ENCODE data around the gene TAS2R20. TPM values are rescaled to one million over a fixed set of nuclear protein-coding genes. Genes with fewer than 3 reads are reported as not detected.

TAS2R20 gene
- total RNA-seq, 4 donors from 2014 or later = 3.0 to 6.2 (median 5.0) TPM

DNA sequence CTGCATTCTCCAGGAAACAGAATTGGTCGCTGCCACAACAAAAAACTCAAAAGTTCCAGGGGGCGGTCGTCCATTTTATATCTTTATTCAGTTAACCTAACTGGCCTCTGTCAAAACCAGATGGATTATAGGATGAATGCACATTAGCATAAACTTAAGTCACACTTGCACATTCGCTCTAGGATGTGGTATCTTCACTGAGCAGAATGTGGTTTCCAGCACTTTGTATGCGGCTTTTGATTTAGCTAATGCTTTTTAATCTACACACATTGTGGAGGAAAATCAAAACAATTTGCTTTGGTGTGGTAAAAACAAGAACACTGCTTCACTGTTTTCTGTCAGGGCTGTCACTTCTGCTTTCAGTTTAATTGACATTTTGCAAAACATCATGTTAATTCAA lies 15.9 kb downstream of the TAS2R20 start:
- TF ChIP-seq, protein P1, sequence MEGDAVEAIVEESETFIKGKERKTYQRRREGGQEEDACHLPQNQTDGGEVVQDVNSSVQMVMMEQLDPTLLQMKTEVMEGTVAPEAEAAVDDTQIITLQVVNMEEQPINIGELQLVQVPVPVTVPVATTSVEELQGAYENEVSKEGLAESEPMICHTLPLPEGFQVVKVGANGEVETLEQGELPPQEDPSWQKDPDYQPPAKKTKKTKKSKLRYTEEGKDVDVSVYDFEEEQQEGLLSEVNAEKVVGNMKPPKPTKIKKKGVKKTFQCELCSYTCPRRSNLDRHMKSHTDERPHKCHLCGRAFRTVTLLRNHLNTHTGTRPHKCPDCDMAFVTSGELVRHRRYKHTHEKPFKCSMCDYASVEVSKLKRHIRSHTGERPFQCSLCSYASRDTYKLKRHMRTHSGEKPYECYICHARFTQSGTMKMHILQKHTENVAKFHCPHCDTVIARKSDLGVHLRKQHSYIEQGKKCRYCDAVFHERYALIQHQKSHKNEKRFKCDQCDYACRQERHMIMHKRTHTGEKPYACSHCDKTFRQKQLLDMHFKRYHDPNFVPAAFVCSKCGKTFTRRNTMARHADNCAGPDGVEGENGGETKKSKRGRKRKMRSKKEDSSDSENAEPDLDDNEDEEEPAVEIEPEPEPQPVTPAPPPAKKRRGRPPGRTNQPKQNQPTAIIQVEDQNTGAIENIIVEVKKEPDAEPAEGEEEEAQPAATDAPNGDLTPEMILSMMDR (IDR thresholded peaks at IDR 0.05; ENCODE audit: low read depth) = no peak

DNA sequence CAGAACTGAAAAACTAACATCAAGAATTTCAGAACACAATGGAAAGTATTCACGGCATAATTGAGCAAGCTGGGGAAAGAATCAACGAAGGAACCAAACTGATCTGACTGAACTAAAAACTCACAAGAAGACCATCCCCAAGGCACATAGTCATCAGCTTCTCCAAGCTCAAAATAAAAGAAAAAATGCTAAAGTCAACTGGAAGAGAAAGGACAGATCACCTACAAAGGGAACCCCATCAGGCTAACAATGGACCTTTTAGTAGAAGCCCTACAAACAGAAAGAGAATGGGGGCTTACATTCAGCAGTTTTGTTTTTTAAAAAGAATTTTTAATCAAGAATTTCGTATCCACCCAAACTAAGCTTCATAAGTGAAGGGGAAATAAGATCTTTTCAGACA lies 23.1 kb downstream of the TAS2R20 start:
- TF ChIP-seq, protein P1 (IDR thresholded peaks at IDR 0.05; ENCODE audit: low read depth) = no peak

DNA sequence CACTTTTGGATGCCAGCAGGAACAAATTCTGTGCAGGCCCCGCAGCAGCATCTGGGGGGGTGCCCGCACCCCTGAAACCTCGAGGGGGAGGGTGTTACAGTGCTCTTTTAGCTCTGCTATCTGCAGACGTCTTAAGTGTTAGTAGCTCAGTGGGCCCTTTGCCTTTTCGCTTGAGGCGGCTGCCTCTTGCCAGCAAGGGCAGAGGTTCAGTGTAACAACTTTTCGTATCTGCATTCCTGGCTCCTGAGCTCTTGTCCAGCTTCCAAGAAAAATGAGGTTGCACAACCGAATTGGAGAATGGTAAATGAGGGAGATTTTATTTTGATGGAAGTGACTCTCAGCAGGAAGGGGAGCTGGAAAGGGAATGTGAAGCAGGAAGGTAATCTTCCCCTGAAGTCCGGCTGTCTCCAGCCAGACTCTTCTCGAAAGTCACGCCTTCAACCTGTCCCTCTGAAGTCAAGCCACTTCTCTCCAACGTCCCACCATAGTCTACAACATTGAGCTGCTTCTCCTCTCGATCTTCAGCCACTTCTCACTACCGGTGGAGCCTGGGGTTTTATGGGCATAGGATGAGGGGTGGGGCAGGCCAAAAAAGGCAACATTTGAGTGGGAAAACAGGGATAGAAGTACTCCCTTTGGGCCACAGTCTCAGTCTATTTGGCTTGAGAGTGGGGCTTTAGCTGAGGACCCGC lies 29.2 kb downstream of the TAS2R20 start:
- TF ChIP-seq, protein P1 (IDR thresholded peaks at IDR 0.05; ENCODE audit: low read depth) = no peak

DNA sequence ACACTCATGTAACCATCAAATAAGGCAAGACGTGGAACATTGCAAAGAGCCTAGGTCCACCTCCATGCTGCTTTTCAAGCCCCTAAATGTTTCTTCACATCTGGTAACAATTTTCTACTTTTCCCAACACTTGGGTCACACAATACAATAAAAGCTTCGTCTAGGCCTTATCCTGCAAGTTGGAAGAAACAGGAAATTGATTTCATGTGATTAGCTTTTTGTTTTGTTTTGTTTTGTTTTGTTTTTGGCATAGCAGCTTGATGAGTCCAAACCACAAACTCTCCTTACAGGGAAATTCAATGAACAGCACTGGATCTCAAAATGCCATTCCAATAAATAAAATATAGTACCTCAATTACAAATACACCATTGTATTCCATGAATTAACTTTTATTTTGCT lies 30.7 kb downstream of the TAS2R20 start:
- TF ChIP-seq, protein P1 (IDR thresholded peaks at IDR 0.05; ENCODE audit: low read depth) = no peak

DNA sequence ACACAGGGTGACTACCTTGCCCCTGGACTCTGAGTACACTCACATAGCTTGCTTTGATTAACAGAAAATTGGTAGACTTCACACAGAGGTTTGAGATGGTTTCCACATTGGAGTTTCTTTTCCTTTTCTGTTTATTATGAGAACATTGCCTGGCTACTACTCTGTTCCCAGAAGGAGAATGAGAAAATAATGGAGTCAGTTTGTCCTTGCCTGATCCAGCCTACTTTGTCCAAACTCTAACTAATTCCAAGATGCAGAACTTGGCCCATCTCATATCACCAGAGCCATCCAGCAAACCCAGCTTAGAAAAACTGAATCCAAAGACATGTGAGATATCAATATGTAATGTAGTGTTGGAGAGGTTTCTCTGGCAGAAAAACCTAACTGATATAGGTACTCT lies 31.8 kb downstream of the TAS2R20 start:
- TF ChIP-seq, protein P1 (IDR thresholded peaks at IDR 0.05; ENCODE audit: low read depth) = no peak

DNA sequence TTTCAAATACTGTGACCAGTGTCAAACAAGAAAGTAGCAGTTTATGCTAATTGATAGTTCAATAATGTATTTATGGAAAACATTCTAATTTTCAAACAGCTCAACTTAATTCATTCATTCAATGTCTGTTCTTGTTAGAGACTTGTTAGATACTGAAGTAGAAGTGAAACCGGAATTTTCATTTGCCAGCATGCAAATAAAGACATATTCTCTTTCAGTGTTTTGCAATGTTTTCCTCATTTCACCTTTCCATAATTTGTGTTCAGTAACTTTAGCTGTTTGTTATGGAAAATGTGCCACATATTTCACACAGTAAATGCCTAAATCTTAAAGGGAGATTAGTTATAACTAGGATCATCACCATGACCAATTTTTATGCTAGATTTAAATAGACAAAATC lies 32.6 kb downstream of the TAS2R20 start:
- TF ChIP-seq, protein P1 (IDR thresholded peaks at IDR 0.05; ENCODE audit: low read depth) = no peak

DNA sequence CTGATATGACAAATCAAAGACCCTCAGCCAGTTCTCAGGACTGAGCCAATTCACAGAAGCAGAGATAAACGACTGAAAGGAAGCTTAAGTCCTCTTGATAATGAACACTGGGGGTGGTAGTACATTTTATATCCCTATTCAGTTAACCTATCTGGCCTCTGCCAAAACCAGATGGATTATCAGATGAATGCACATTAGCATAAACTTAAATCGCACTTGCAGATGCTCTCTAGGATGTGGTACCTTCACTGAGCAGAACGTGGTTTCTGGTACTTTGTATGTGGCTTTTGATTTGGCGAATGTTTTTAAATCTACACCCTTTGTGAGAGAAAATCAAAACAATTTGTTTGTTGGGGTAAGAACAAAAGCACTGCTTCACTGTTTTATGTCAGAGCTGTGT lies 37.9 kb downstream of the TAS2R20 start:
- TF ChIP-seq, protein P1 (IDR thresholded peaks at IDR 0.05; ENCODE audit: low read depth) = no peak
